Stimulated activated CD4-positive, alpha-beta T cell treated with anti-CD3 and anti-CD28 coated beads, Interleukin-4, amount 100 ng/mL, for 4 hours (primary cell): ENCODE measurements around the gene FAM13C.
"Not testable (repeated sequence)": the region's sequence is repeated elsewhere in the genome, so short reads cannot be mapped to it uniquely, and the experiment has no call there.

Experiments
- DNase-seq, 2 experiments: peaks; one replicate each; pipeline ENCODE4 v3.0.0-alpha.2; 2020

The FAM13C gene

GRCh38 chr10:59272061-59272460, 90.3 kb downstream of the FAM13C start:
- DNase-seq: no peak

GRCh38 chr10:59271160-59271559, 91.2 kb downstream of the FAM13C start:
- DNase-seq: no peak

GRCh38 chr10:59270492-59270891, 91.9 kb downstream of the FAM13C start:
- DNase-seq: no peak

- DNase-seq: no peak
Observed at GRCh38 chr10:59269651-59270050, 92.7 kb downstream of the FAM13C start.

GRCh38 chr10:59268460-59268859, 93.9 kb downstream of the FAM13C start:
- no peak for DNase-seq

GRCh38 chr10:59266321-59266720, 96.0 kb downstream of the FAM13C start:
- no peak for DNase-seq

GRCh38 chr10:59265141-59265540, 97.2 kb downstream of the FAM13C start:
- DNase-seq: no peak

- DNase-seq: no peak
Observed at GRCh38 chr10:59258890-59259289, 103.5 kb downstream of the FAM13C start.

- DNase-seq: no peak
Observed at GRCh38 chr10:59257224-59257623, 105.1 kb downstream of the FAM13C start.

- DNase-seq: no peak
Observed at GRCh38 chr10:59255463-59255862, 106.9 kb downstream of the FAM13C start.

- DNase-seq: no peak
Observed at GRCh38 chr10:59252491-59252890, 109.9 kb downstream of the FAM13C start.

- no peak for DNase-seq
Observed at GRCh38 chr10:59245686-59246085, 116.7 kb downstream of the FAM13C start.

GRCh38 chr10:59244871-59245270, 117.5 kb downstream of the FAM13C start:
- no peak for DNase-seq

GRCh38 chr10:59243611-59244195, 118.6 kb downstream of the FAM13C start:
- no peak for DNase-seq

- no peak for DNase-seq
Observed at GRCh38 chr10:59242991-59243390, 119.4 kb downstream of the FAM13C start.

GRCh38 chr10:59242057-59242456, 120.3 kb downstream of the FAM13C start:
- DNase-seq: no peak

GRCh38 chr10:59240582-59241183, 121.7 kb downstream of the FAM13C start:
- no peak for DNase-seq

- DNase-seq: not testable (repeated sequence)
Observed at GRCh38 chr10:59239108-59239507, 123.2 kb downstream of the FAM13C start.

- no peak for DNase-seq
Observed at GRCh38 chr10:59237775-59238174, 124.6 kb downstream of the FAM13C start.

- DNase-seq: no peak
Observed at GRCh38 chr10:59236064-59236697, 126.2 kb downstream of the FAM13C start.

- DNase-seq: no peak
Observed at GRCh38 chr10:59234816-59235429, 127.4 kb downstream of the FAM13C start.

GRCh38 chr10:59234194-59234593, 128.2 kb downstream of the FAM13C start:
- no peak for DNase-seq

GRCh38 chr10:59229441-59229840, 132.9 kb downstream of the FAM13C start:
- no peak for DNase-seq

- no peak for DNase-seq
Observed at GRCh38 chr10:59227136-59227673, 135.1 kb downstream of the FAM13C start.
